ENCODE measurements around the gene ATP9B. TPM values are rescaled to one million over a fixed set of nuclear protein-coding genes. Genes with fewer than 3 reads are reported as not detected.
"Not testable (repeated sequence)": the region's sequence is repeated elsewhere in the genome, so short reads cannot be mapped to it uniquely, and the experiment has no call there.

The ATP9B gene
- total RNA-seq, 1 donor from 2014 or later: 27.3 TPM

- Mint-ChIP-seq H3K4me3 (ENCODE audit: unreplicated experiment) (no peak overlapping the region), H3K4me1 (ENCODE audit: unreplicated experiment) (no peaks in the 10 kb centered on the region), H3K27ac (ENCODE audit: unreplicated experiment) (no peak overlapping the region), H3K9me3 (ENCODE audit: unreplicated experiment) (no peaks in the 10 kb centered on the region), H3K27me3 (ENCODE audit: unreplicated experiment) (no peaks in the 10 kb centered on the region), H3K36me3 (ENCODE audit: unreplicated experiment) (peaks cover 13% of the 10 kb centered on the region)
- TF ChIP-seq CTCF (IDR thresholded peaks at IDR 0.05): no peak
- no peak for DNase-seq (ENCODE audit: extremely low spot score, unreplicated experiment)
These were observed 97.5 kb downstream of the ATP9B start for GRCh38 chr18:79166702-79167101.

GRCh38 chr18:79167526-79168190, 98.5 kb downstream of the ATP9B start:
- Mint-ChIP-seq H3K27me3 (ENCODE audit: unreplicated experiment) (no peaks in the 10 kb centered on the region), H3K4me1 (ENCODE audit: unreplicated experiment) (no peaks in the 10 kb centered on the region), H3K36me3 (ENCODE audit: unreplicated experiment) (peaks cover 17% of the 10 kb centered on the region), H3K4me3 (ENCODE audit: unreplicated experiment) (no peak overlapping the region), H3K27ac (ENCODE audit: unreplicated experiment) (no peak overlapping the region), H3K9me3 (ENCODE audit: unreplicated experiment) (no peaks in the 10 kb centered on the region)
- DNase-seq (ENCODE audit: extremely low spot score, unreplicated experiment): no peak
- TF ChIP-seq CTCF (IDR thresholded peaks at IDR 0.05): no peak

GRCh38 chr18:79169958-79170555, 100.9 kb downstream of the ATP9B start:
- DNase-seq (ENCODE audit: extremely low spot score, unreplicated experiment): no peak
- H3K4me1 Mint-ChIP-seq (ENCODE audit: unreplicated experiment): no peaks in the 10 kb centered on the region
- no peak overlapping the region for H3K4me3 Mint-ChIP-seq (ENCODE audit: unreplicated experiment)
- H3K27ac Mint-ChIP-seq (ENCODE audit: unreplicated experiment): no peak overlapping the region
- H3K27me3 Mint-ChIP-seq (ENCODE audit: unreplicated experiment): no peaks in the 10 kb centered on the region
- H3K36me3 Mint-ChIP-seq (ENCODE audit: unreplicated experiment): peaks cover 18% of the 10 kb centered on the region
- no peaks in the 10 kb centered on the region for H3K9me3 Mint-ChIP-seq (ENCODE audit: unreplicated experiment)
- no peak for TF ChIP-seq CTCF (IDR thresholded peaks at IDR 0.05)

- H3K4me3 Mint-ChIP-seq (ENCODE audit: unreplicated experiment); H3K4me1 Mint-ChIP-seq (ENCODE audit: unreplicated experiment): not testable (repeated sequence)
These were observed 103.1 kb downstream of the ATP9B start for GRCh38 chr18:79172331-79172730.

GRCh38 chr18:79173742-79174141, 104.5 kb downstream of the ATP9B start:
- no peak for TF ChIP-seq CTCF (IDR thresholded peaks at IDR 0.05)
- Mint-ChIP-seq H3K27ac (ENCODE audit: unreplicated experiment) (no peak overlapping the region), H3K9me3 (ENCODE audit: unreplicated experiment) (no peaks in the 10 kb centered on the region), H3K27me3 (ENCODE audit: unreplicated experiment) (no peaks in the 10 kb centered on the region), H3K36me3 (ENCODE audit: unreplicated experiment) (peaks cover 18% of the 10 kb centered on the region), H3K4me1 (ENCODE audit: unreplicated experiment) (no peaks in the 10 kb centered on the region), H3K4me3 (ENCODE audit: unreplicated experiment) (no peak overlapping the region)
- DNase-seq (ENCODE audit: extremely low spot score, unreplicated experiment): no peak

More at GRCh38 chr18:79172331-79172730, 103.1 kb downstream of the ATP9B start:
- not testable (repeated sequence) for DNase-seq (ENCODE audit: extremely low spot score, unreplicated experiment); H3K27me3 Mint-ChIP-seq (ENCODE audit: unreplicated experiment); H3K27ac Mint-ChIP-seq (ENCODE audit: unreplicated experiment); H3K9me3 Mint-ChIP-seq (ENCODE audit: unreplicated experiment)
- peaks cover 11% of the 10 kb centered on the region for H3K36me3 Mint-ChIP-seq (ENCODE audit: unreplicated experiment)
